Measurements from ENCODE around the gene UTP20. TPM values are rescaled to one million over a fixed set of nuclear protein-coding genes. Genes with fewer than 3 reads are reported as not detected.

The UTP20 gene
- total and polyA plus RNA-seq, 2 donors (not counting 1 experiment from before 2014, with no cell fraction given) = 3.0 to 19.7 TPM

- Histone ChIP-seq H3K9ac (ENCODE audit: low read length) (no peak overlapping the region), H3K79me2 (ENCODE audit: control insufficient read depth, insufficient read depth, low read length) (no peaks in the 10 kb centered on the region), H3K27ac (ENCODE audit: low read length in 2 of 2) (no peak overlapping the region), H2AFZ (ENCODE audit: insufficient read depth, low read depth, low read length, poor library complexity, severe bottlenecking) (no peak overlapping the region), H3K4me3 (ENCODE audit: control extremely low read depth in 1 of 5, extremely low read depth in 1 of 5, insufficient read depth in 1 of 5, low read depth in 2 of 5, low read length in 4 of 5) (no peak overlapping the region), H3K9me3 (ENCODE audit: control extremely low read depth in 1 of 3, control insufficient read depth in 2 of 3, insufficient read depth in 1 of 3, low read length in 2 of 3) (peaks cover 0 to 12% (median 3%) of the 10 kb centered on the region in 3 donors), H3K4me1 (ENCODE audit: control insufficient read depth in 2 of 2, insufficient read depth in 2 of 2, low read length in 2 of 2) (peaks cover 0 to 4% of the 10 kb centered on the region in 2 donors), H3K27me3 (replicated peaks in 1 of 4; ENCODE audit: control extremely low read depth in 1 of 4, control insufficient read depth in 3 of 4, insufficient read depth in 4 of 4, low read length in 3 of 4) (no peaks in the 10 kb centered on the region), H4K20me1 (ENCODE audit: control insufficient read depth, insufficient read depth, low read length, poor library complexity, severe bottlenecking) (no peaks in the 10 kb centered on the region), H3K36me3 (replicated peaks in 1 of 2; ENCODE audit: control extremely low read depth in 1 of 2, control insufficient read depth in 1 of 2, extremely low read depth in 1 of 2, insufficient read depth in 2 of 2, low read length in 1 of 2) (peaks cover 15 to 60% of the 10 kb centered on the region in 2 experiments), H3K4me2 (replicated peaks; ENCODE audit: low read depth, low read length, poor library complexity, severe bottlenecking) (no peak overlapping the region)
- DNase-seq (no peak), ATAC-seq (ENCODE audit: low read depth) (no peak)
- H3K4me1 Mint-ChIP-seq = peaks cover 7% of the 10 kb centered on the region
- CTCF ChIA-PET = no interaction called here
- no peak overlapping the region for H3K27ac Mint-ChIP-seq
- no peaks in the 10 kb centered on the region for H3K27me3 Mint-ChIP-seq
- no peak overlapping the region for H3K4me3 Mint-ChIP-seq
- no CpG with 5 or more reads among the region's 3 CpGs for WGBS (ENCODE audit: insufficient coverage)
- POLR2A ChIA-PET = no interaction called here
- H3K9me3 Mint-ChIP-seq (ENCODE audit: insufficient read depth) = no peaks in the 10 kb centered on the region
- TF ChIP-seq EZH2 (IDR thresholded peaks at IDR 0.05; ENCODE audit: borderline replicate concordance, insufficient read depth, low read depth, low read length, poor library complexity, severe bottlenecking) (no peak), CTCF (IDR thresholded peaks at IDR 0.05) (no peak)
- intact Hi-C loops (cut with micrococcal nuclease) = no loop called here
Measured at GRCh38 chr12:101343893-101344292, 64.0 kb downstream of the UTP20 start.

GRCh38 chr12:101351682-101352081 lies 71.8 kb downstream of the UTP20 start:
- H3K4me1 ChIP-seq (ENCODE audit: control insufficient read depth in 2 of 2, insufficient read depth in 2 of 2, low read length in 2 of 2) = no peaks in the 10 kb centered on the region
- no peak overlapping the region for H3K27ac ChIP-seq (ENCODE audit: low read length in 2 of 2)
- intact Hi-C loops (cut with micrococcal nuclease) = no loop called here
- ChIA-PET POLR2A (no interaction called here), CTCF (no interaction called here)
- no peaks in the 10 kb centered on the region for H3K79me2 ChIP-seq (ENCODE audit: control insufficient read depth, insufficient read depth, low read length)
- no peaks in the 10 kb centered on the region for H4K20me1 ChIP-seq (ENCODE audit: control insufficient read depth, insufficient read depth, low read length, poor library complexity, severe bottlenecking)
- H3K4me1 Mint-ChIP-seq = no peaks in the 10 kb centered on the region
- ATAC-seq (ENCODE audit: low read depth) = no peak
- no peak for TF ChIP-seq CTCF (IDR thresholded peaks at IDR 0.05)
- no peak for TF ChIP-seq EZH2 (IDR thresholded peaks at IDR 0.05; ENCODE audit: borderline replicate concordance, insufficient read depth, low read depth, low read length, poor library complexity, severe bottlenecking)
- H3K4me3 Mint-ChIP-seq = no peak overlapping the region
- H3K36me3 ChIP-seq (replicated peaks in 1 of 2; ENCODE audit: control extremely low read depth in 1 of 2, control insufficient read depth in 1 of 2, extremely low read depth in 1 of 2, insufficient read depth in 2 of 2, low read length in 1 of 2) = peaks cover 6 to 68% of the 10 kb centered on the region in 2 experiments
- H3K9me3 Mint-ChIP-seq (ENCODE audit: insufficient read depth) = no peaks in the 10 kb centered on the region
- H2AFZ ChIP-seq (ENCODE audit: insufficient read depth, low read depth, low read length, poor library complexity, severe bottlenecking) = no peak overlapping the region
- H3K9ac ChIP-seq (ENCODE audit: low read length) = no peak overlapping the region
- peaks cover 1 to 14% (median 8%) of the 10 kb centered on the region in 3 donors for H3K9me3 ChIP-seq (ENCODE audit: control extremely low read depth in 1 of 3, control insufficient read depth in 2 of 3, insufficient read depth in 1 of 3, low read length in 2 of 3)
- H3K4me3 ChIP-seq (ENCODE audit: control extremely low read depth in 1 of 5, extremely low read depth in 1 of 5, insufficient read depth in 1 of 5, low read depth in 2 of 5, low read length in 4 of 5) = no peak overlapping the region
- no peak overlapping the region for H3K4me2 ChIP-seq (replicated peaks; ENCODE audit: low read depth, low read length, poor library complexity, severe bottlenecking)
- H3K27ac Mint-ChIP-seq = no peak overlapping the region
- no peaks in the 10 kb centered on the region for H3K27me3 ChIP-seq (replicated peaks in 1 of 4; ENCODE audit: control extremely low read depth in 1 of 4, control insufficient read depth in 3 of 4, insufficient read depth in 4 of 4, low read length in 3 of 4)
- DNase-seq = no peak
- H3K27me3 Mint-ChIP-seq = no peaks in the 10 kb centered on the region
- WGBS (ENCODE audit: insufficient coverage) = no CpG with 5 or more reads among the region's 4 CpGs
